Midbrain (tissue), 1 donor: ENCODE results near the gene TGDS.
"Not testable (repeated sequence)": the region's sequence is repeated elsewhere in the genome, so short reads cannot be mapped to it uniquely, and the experiment has no call there.

ENCODE experiments used
- DNase-seq: peaks from one replicate; lab custom pipeline; 2025; lab: John Stamatoyannopoulos, UW

Gene TGDS

DNA sequence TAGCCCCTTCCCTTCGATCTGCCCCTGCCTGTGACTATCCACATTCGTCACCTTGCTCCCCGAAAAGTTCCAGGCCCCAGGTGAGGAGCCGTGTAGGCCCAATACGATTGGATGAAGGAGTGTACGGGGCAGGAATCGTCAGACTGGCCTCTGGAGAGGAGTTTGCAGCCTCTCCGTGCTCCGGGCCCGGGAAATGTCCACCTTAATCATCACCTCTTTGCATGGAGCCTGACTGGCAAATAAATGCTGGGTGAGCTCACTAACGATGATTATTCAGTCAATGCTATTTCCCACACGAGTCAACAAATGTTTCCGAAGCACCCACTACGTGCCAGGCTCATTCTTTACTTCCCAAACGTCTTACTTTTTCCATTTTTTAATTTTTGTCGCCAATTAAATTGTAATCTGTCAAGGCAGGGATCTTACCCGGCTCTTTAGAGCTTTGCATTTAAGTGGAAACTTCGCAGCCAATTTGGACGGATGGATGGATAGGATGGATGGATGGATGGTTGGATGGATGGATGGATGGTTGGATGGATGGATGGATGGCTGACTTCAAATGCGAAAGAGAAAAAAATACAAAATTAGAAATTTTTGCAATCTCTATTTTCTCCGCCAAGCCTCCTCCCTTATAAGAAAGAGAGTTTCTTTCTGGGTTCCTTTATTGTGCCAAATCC lies 45.8 kb downstream of the TGDS start:
- no peak for DNase-seq

DNA sequence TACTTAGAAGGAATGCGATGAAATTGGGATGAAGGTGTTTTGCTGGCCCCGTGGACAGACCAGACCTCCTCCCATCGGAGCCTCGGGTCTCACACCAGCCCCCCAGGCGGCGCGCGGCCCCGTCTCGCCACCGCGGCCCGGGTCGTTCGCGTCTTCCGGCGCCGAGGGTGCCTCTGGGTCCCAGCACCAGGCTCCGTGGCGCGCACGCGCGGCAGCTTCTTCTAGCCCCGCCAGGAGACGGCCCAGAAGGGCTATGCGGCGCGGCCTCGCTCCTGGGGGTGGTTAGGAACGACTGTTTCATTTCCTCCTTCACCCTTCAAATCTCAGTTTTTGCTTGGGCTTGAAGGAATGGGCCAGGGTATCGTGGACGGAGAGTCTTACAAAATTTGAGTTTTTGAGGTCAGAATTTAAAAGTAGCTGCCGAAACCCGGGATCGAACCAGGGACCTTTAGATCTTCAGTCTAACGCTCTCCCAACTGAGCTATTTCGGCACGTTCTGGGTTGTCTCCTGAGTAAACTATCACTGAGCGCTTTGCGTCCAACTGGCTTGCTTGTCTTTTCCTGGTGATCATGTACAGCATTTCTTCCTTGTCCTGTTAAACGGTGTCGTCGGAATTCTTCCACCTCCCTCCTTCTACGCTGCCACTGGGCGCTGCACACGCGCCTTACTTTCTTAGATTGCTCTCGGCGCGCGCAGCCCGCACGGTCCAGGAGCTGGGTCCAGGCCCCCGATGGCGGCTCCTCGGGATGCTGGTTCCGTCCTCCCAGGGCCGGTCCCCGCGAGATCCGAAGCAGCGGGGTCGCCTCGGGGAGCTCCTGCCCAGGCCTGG lies 46.5 kb downstream of the TGDS start:
- DNase-seq, result peak; percentile 94

DNA sequence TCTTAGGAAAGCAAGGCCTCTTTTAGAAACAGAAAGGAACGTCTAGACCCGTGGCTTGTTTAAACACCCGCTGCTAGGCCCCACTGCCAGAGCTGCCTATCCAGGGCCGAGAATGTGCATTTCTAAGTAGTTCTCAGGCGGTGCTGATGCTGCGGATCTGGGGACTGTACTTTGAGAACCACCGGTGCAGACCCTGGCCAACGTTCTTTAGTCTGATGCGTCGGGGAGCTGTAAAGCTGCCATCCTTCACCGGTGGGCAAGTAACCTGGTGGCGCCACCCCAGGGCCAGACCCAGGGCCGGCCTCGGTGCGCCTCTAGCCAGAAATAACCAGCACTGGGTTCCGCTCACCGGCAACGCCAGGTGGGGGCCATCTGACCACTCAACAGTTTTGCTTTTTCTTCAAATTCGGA lies 47.1 kb downstream of the TGDS start:
- DNase-seq, result no peak

DNA sequence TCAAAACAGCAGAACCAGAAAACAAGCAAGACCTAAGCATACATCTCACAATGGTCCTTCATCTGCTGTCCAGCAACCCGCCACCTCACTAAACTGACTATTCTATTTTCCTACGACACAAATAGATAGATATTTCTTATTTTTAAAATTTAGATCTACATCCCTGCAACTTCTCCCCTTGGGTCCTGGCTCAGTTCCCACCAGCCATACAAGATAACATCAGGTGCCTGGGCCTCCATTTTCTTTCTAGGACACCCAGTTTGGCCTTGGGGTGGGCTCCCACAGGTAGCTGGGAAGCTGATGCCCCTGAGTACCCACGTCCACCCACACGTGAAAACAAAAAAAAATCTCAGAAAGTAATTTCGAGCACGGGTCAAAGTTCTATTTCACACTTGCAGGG lies 47.6 kb downstream of the TGDS start:
- DNase-seq, result no peak

DNA sequence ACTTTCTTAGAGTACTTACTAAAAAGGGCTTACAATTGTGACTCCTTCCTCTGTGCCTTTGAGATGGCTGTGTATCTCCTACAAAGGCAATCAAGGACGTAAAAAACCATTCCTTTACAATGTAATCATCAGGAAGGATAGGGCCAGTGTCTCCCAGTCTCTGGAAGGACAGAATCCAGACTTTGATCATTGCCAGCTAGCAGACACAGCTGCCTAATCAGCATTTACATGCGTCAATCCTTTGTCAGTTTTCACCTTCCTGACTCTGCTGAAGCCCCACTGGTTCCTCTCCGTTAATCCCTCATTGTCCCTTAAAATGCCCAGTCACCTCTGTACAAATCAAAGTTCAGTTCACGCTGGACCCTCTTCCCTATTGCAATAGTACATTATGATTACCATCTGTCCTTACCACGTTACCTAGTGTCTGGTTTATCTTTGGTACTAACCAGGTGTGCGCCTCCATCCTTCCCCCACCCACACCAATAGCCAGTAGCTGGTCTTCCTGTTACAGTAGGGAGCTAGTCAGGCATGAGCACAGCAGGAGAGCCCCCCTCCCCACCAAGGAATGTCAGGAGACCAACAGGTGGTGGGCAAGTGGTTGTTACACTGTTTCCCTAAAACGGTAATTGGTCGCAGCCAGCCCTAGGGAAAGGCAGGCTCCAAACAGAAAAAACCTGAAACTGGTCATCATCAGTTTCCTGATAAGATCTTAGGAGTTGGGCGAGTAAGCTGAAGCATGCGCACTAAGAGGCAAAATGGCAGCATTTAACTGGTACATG lies 49.7 kb downstream of the TGDS start:
- no peak for DNase-seq

DNA sequence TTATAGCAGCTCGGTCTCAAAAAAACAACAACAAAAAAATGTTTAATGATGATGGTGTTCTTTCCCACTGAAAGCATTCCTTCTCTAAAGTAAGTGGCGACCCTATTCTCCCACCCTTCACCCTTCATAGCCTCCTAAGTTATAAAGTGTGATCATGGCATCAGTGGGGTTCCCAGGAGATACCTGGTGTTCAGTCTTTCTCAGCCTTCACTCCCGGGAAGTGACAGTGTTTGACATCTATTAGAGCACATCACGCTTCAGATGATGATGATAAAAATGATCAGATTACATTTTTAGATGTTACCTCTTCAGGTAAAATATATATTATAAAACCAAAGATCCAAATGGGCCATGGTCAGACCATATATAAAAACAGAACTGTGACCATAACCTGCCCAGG lies 51.0 kb downstream of the TGDS start:
- no peak for DNase-seq

- no peak for DNase-seq
These were observed 53.0 kb downstream of the TGDS start for GRCh38 chr13:94542917-94543316.

- no peak for DNase-seq
These were observed 58.0 kb downstream of the TGDS start for GRCh38 chr13:94537740-94538630.

- DNase-seq, result no peak
These were observed 60.2 kb downstream of the TGDS start for GRCh38 chr13:94535775-94536174.

DNA sequence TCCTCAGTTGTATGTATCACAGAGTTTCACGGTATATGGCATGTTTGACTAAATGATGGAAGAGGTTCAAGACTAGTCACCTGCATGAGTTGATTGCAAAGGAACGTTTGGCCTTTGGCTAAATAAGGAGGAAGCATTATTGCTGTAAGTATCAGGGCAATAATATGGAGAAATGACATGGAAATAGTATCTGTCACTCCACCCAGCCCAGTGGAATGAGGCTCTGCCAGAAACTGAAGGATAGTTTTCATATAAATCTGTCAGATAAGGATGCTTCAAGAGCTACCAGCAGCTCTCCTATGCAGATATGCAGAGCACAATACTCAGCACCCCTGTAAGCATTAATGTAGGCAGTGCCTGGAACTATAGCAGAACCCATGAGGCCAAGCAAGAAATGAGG lies 60.7 kb downstream of the TGDS start:
- no peak for DNase-seq

- no peak for DNase-seq
These were observed 61.8 kb downstream of the TGDS start for GRCh38 chr13:94534166-94534565.

GRCh38 chr13:94532278-94532677 lies 63.7 kb downstream of the TGDS start:
- DNase-seq, result not testable (repeated sequence)

DNA sequence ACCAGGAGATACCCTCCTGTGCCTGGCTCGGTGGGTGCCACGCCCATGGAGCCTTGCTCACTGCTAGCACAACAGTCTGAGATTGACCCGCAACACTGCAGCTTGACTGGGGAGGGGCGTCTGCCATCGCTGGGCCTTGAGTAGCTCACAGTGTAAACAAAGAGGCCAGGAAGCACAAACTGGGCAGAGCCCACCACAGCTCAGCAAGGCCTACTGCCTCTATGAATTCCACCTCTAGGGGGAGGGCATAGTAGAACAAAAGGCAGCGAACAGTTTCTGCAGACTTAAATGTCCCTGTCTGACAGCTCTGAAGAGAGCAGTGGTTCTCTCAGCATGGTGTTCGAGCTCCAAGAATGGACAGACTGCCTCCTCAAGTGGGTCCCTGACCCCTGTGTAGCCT lies 69.0 kb downstream of the TGDS start:
- not testable (repeated sequence) for DNase-seq

GRCh38 chr13:94525781-94526180 lies 70.2 kb downstream of the TGDS start:
- no peak for DNase-seq

DNA sequence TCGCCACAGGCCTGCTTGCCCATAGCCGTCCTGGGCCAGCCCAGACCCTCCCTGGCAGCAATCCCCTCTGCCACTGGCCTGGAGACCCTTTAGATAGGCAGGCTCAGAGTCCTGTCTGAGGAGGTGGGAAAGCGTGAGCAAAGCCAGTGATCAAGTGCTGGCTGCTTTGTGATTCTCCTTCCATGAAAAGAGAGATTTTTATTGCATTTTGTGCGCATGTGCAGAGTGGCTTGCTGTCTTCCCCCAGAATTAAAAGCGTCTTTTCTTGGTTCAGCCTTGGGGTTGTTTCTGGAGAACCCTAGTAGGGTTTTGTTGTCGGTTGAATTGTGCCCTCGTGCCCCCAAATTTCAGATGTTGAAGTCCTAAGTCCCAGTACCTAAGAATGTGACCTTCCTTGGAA lies 71.5 kb downstream of the TGDS start:
- DNase-seq, result no peak
